Astrocyte of the spinal cord (primary cell): ENCODE measurements around the gene KHSRP.

ENCODE experiments used
- DNase-seq: peaks from one replicate; pipeline ENCODE4 v3.0.0; 2011; ENCODE audit warnings: low read depth, low spot score
- H3K4me3 ChIP-seq: 2 replicates; pipeline ENCODE4 v1.5.1; 2011; ENCODE audit warnings: low read depth, mild to moderate bottlenecking, low read length, moderate library complexity
- in situ Hi-C: cut with HindIII; loops from 2 replicates; pipeline ENCODE4 v1.10.0; 2017; ENCODE audit warnings: low sequenced_read_pairs
- TF ChIP-seq, protein P1 (sequence below): IDR thresholded peaks from 2 replicates; pipeline ENCODE4 v1.5.1; 2012; ENCODE audit warnings: low read depth, mild to moderate bottlenecking, low read length, inconsistent platforms

Gene KHSRP

DNA sequence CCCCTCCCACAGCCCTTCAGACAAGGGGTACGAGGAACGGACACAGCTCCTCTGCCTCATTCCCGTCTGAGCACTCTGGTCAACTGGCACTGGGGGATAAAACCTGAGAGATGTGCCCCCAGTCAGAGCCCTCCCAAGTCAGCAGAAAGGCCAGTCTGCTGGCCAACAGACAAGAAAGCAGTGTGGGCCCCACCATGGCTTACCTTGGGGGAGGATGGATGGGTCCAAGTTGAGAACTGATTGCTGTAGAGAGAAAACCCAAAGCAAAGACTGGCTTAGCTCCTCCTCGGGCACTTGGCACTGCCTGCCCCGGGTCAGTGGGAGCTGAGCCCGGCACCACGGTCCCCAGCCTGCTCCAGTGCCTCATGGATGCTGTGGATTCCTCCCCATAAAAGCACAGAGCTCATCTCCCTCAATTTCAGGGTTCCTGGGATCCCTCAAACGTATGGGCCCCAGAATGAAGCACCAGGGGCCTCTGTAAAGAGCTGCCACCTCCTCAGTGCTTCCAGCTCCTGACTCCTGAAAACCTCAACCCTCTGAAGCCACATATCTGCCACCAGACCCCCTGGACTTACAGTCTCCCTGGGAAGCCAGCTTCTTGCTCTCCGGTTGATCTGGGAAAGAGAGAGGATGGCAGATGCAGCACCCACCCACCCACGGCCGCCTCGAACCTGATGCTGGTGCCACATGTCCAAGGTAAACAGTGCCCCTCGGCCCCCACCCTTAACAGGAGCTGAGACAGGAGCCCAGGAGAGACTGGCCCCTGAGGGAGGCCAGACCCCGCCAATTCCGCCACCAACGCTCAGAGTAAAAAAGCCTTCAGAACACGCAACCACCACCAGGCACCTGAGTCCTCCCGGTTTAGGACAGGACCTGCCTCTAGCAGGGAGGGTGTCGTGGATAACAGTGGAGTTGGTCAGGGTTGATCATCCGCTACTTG lies 3.3 kb downstream of the KHSRP start:
- H3K4me3 ChIP-seq, result no peak overlapping the region
- TF ChIP-seq, protein P1, sequence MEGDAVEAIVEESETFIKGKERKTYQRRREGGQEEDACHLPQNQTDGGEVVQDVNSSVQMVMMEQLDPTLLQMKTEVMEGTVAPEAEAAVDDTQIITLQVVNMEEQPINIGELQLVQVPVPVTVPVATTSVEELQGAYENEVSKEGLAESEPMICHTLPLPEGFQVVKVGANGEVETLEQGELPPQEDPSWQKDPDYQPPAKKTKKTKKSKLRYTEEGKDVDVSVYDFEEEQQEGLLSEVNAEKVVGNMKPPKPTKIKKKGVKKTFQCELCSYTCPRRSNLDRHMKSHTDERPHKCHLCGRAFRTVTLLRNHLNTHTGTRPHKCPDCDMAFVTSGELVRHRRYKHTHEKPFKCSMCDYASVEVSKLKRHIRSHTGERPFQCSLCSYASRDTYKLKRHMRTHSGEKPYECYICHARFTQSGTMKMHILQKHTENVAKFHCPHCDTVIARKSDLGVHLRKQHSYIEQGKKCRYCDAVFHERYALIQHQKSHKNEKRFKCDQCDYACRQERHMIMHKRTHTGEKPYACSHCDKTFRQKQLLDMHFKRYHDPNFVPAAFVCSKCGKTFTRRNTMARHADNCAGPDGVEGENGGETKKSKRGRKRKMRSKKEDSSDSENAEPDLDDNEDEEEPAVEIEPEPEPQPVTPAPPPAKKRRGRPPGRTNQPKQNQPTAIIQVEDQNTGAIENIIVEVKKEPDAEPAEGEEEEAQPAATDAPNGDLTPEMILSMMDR, result no peak
- in situ Hi-C loops, result no loop called here
- DNase-seq, result no peak

DNA sequence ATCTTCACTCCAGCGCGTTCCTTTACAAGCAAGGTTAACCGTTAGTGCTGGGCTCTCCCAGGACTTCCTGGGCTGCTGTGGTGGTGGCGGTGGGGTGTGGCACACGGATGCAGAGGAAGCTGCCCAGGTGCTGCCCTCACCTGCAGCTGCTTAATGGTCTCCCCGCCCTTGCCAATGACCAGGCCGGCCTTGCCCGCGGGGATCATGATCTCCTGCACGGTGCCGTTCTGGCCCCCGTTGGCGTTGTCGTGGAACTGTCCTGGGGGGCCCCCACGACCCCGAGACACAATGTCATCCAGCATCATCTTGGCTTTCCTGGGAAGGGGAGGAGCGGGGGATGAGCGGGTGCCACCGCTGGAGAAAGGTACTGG lies 6.1 kb downstream of the KHSRP start:
- TF ChIP-seq, protein P1, result no peak
- in situ Hi-C loops, result no loop called here
- DNase-seq, result no peak
- no peak overlapping the region for H3K4me3 ChIP-seq

DNA sequence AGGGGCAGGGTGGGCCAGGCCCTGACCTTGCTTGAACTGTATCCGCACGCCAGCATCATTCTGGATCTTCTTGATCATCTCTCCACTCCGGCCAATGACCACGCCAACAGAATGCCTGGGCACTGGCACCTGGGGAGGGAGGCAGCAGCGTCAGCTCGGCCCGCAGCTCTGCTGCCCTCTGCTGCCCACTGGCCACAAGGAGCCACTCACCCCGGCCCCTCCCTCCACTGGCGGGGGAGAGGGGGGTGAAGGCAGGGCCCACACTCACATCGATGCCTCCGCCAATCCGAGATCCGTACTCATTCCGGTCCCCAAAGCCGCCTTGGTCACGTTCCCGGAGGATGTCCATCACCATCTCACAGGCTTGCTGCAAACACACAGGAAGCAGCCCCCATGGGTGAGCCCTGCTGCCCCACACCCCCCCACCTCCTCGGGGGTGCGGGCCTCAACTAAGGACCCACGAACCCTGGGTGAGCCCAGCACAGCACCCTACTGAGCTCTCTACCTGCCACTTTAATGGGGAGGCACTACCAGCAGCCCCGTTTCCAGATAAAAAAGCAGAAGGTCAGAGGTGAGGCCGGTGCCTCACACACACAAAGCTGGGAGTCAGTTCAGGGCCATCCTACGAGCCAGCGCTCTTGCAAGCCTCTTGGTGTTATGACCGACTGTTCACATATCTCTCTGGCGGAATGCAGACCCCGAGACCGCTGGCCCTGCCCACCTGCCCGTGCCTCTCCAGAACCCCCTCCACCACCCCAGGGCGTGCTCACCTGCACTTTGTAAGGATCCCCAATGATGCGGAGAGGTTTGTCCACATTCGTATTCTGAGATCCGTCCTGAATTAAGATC lies 6.7 kb downstream of the KHSRP start:
- in situ Hi-C loops, result no loop called here
- TF ChIP-seq, protein P1, result peak; percentile 58
- peak; percentile 13 for DNase-seq
- no peak overlapping the region for H3K4me3 ChIP-seq

DNA sequence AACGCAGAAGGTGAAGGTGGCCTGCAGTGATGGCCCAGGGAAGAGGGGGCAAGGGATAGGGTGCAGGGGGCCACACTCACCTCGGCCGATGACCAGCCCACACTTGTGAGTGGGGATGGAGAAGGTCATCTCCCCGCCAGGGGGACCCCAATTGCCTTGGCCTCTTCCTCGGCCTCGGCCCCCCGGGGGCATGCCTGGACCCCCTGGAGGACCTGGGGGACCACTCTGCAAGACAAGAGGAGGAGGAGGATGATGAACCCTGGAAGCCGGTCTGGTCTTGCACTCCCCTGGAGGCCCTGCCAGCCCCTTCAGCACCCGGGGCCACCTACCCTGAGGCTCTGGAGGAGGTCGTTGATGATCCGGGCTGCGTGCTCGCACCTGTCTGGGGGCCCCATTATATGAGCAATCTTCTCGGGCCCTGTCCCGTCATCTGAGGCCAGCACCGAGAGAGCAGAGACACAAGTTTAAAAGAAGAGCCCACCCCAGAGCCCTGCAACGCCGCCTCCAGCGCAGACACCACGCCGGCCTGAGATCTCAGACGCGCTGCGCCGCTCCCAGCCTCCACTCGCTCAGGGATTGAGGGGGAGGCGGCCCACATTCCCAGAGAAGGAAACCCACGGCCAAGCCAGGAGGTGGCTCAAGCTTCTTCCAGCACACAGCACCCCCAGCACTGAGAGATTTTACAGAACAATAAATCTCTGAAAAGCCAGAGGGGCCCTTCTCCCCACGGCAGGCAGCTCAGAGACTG lies 7.8 kb downstream of the KHSRP start:
- in situ Hi-C loops, result no loop called here
- TF ChIP-seq, protein P1, result no peak
- H3K4me3 ChIP-seq, result no peak overlapping the region
- no peak for DNase-seq

DNA sequence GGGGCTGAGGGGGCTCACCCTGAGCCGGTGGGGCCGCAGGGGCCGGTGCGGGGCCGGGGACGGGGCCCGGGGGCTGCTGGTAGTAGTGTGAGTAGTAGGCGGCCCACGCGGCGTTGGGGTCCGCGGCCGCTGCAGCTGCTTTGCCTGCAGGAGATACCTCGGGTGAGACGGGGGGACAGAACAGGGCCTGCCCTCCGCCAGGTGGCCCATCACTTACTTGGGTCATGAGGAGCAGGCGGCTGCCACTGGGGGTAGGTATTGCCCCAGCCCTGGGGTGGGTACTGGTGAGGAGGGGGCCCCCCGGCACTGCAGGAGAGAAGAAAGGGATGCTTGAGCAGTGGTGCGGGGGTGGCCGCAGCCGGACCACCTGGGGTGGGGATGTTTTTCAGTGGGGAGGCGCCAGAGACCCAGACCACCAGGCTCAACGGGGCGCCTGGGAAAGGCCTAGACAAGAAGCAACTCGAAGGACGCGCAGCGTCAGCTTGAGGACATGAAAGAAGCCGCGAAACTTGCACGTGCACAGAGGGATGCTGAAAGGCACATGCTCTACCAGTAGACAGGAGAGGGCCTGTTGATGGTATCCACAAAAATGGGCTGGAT lies 8.9 kb downstream of the KHSRP start:
- in situ Hi-C loops, result no loop called here
- no peak for DNase-seq
- TF ChIP-seq, protein P1, result no peak
- H3K4me3 ChIP-seq, result no peak overlapping the region
